SK-N-SH (cell line): ENCODE data around the gene UCK2. TPM values are rescaled to one million over a fixed set of nuclear protein-coding genes. Genes with fewer than 3 reads are reported as not detected.

Experiments used
- CTCF ChIA-PET: fragments of 300-600, 350-600 bp; formaldehyde crosslinking; extraction: SDS; loops from one replicate; lab custom pipeline; 2021; lab: Yijun Ruan, JAX
- POLR2A ChIA-PET: fragments of 350-600 bp; sonication (Branson Sonifier 250); formaldehyde crosslinking; extraction: SDS; loops from one replicate; lab custom pipeline; 2020; ENCODE audit warnings: antibody characterized with exemption, inconsistent platforms; lab: Yijun Ruan, JAX
- DNase-seq: peaks from one replicate; pipeline ENCODE4 v3.0.0; 2012
- H2AFZ ChIP-seq: fragments of 200-600 bp; sonication (generic); 2 replicates; pipeline ENCODE4 v1.8.1; 2016; ENCODE audit warnings: antibody characterized with exemption, mild to moderate bottlenecking, low read depth
- H3F3A ChIP-seq: fragments of 200-600 bp; sonication (generic); replicated peaks from 2 replicates; pipeline ENCODE3; 2016; ENCODE audit warnings: antibody characterized with exemption, mild to moderate bottlenecking; ENCODE audit not compliant: insufficient read depth
- H3K27ac ChIP-seq, 2 experiments: fragments of 200-500 bp in 1 of 2; fragments of 200-600 bp in 1 of 2; sonication (Bioruptor generic) in 1 of 2; sonication (generic), shearing (Covaris generic) in 1 of 2; 2 replicates each; pipeline versions ENCODE4 v1.5.1 to v1.6.1; 2014 to 2016; ENCODE audit warnings: low read depth in 2 of 2, inconsistent platforms in 1 of 2, low read length in 1 of 2, mild to moderate bottlenecking in 1 of 2, mixed read lengths in 1 of 2
- H3K27me3 ChIP-seq: fragments of 200-600 bp; sonication (generic), shearing (Covaris generic); 2 replicates; pipeline ENCODE4 v1.6.1; 2016; ENCODE audit warnings: mixed run types; ENCODE audit not compliant: insufficient read depth
- H3K36me3 ChIP-seq, 2 experiments: fragments of 200-500 bp in 1 of 2; fragments of 200-600 bp in 1 of 2; sonication (Bioruptor generic) in 1 of 2; sonication (generic) in 1 of 2; replicated peaks in 1 of 2; 2 replicates each; pipeline versions ENCODE3 to v1.5.1; 2014 to 2016; ENCODE audit warnings: low read length in 1 of 2, mild to moderate bottlenecking in 1 of 2; ENCODE audit not compliant: insufficient read depth in 2 of 2, control insufficient read depth in 1 of 2
- H3K4me1 ChIP-seq, 2 experiments: fragments of 200-500 bp in 1 of 2; fragments of 200-600 bp in 1 of 2; sonication (Bioruptor generic) in 1 of 2; sonication (generic), shearing (Covaris generic) in 1 of 2; 2 replicates each; pipeline versions ENCODE4 v1.5.1 to v1.6.1; 2014 to 2016; ENCODE audit warnings: low read depth in 1 of 2, low read length in 1 of 2, mixed run types in 1 of 2; ENCODE audit not compliant: insufficient read depth in 2 of 2, control insufficient read depth in 1 of 2
- H3K4me2 ChIP-seq: fragments of 200-600 bp; sonication (generic), shearing (Covaris generic); 2 replicates; pipeline ENCODE4 v1.6.1; 2017; ENCODE audit warnings: mixed run types
- H3K4me3 ChIP-seq, 2 experiments: fragments of 200-500 bp in 1 of 2; fragments of 200-600 bp in 1 of 2; sonication (Bioruptor generic) in 1 of 2; sonication (generic), shearing (Covaris generic) in 1 of 2; 2 replicates each; pipeline versions ENCODE4 v1.5.1 to v1.8.1; 2014 to 2016; ENCODE audit warnings: low read depth in 2 of 2, inconsistent platforms in 1 of 2, low read length in 1 of 2, mild to moderate bottlenecking in 1 of 2, mixed read lengths in 1 of 2, moderate library complexity in 1 of 2
- H3K79me2 ChIP-seq: fragments of 200-600 bp; sonication (generic); 2 replicates; pipeline ENCODE4 v1.8.1; 2017; ENCODE audit warnings: mild to moderate bottlenecking; ENCODE audit not compliant: insufficient read depth
- H3K9ac ChIP-seq: fragments of 200-600 bp; sonication (generic); 2 replicates; pipeline ENCODE4 v1.6.1; 2017; ENCODE audit warnings: mixed run types
- H3K9me2 ChIP-seq: fragments of 200-600 bp; sonication (generic); 2 replicates; pipeline ENCODE4 v1.6.1; 2017; ENCODE audit warnings: mixed run types
- H3K9me3 ChIP-seq: fragments of 200-600 bp; sonication (generic); 2 replicates; pipeline ENCODE4 v1.6.1; 2017; ENCODE audit warnings: mixed run types, mild to moderate bottlenecking, moderate library complexity
- H4K20me1 ChIP-seq: fragments of 200-600 bp; sonication (generic); 2 replicates; pipeline ENCODE4 v1.6.1; 2017; ENCODE audit warnings: mild to moderate bottlenecking, mixed run types; ENCODE audit not compliant: insufficient read depth
- CTCF ChIP-seq: fragments of 200-600 bp; sonication (generic); IDR thresholded peaks from 2 replicates; pipeline ENCODE4 v1.6.1; 2017; ENCODE audit warnings: antibody characterized with exemption, mild to moderate bottlenecking, moderate library complexity
- EP300 ChIP-seq, 2 experiments: IDR thresholded peaks; 2 replicates each; pipeline versions ENCODE4 v1.4.0 to v1.6.1; 2012; ENCODE audit warnings: borderline replicate concordance in 1 of 2, low read depth in 1 of 2, low read length in 1 of 2
- FOXJ3 ChIP-seq: sonication (generic); formaldehyde crosslinking; IDR thresholded peaks from 2 replicates; pipeline ENCODE4 v1.5.1; 2020; ENCODE audit warnings: mild to moderate bottlenecking, missing genetic modification reagents
- GABPA ChIP-seq: IDR thresholded peaks from 2 replicates; pipeline ENCODE4 v1.4.0; 2012; ENCODE audit warnings: low read depth, mild to moderate bottlenecking
- REST ChIP-seq: IDR thresholded peaks from 2 replicates; pipeline ENCODE4 v1.6.1; 2012; ENCODE audit warnings: mild to moderate bottlenecking, low read depth, low read length, moderate library complexity
- RFX5 ChIP-seq: IDR thresholded peaks from 2 replicates; pipeline ENCODE4 v1.6.1; 2012; ENCODE audit warnings: mild to moderate bottlenecking, improper control_type of control experiment, low read length
- SMC3 ChIP-seq: IDR thresholded peaks from 2 replicates; pipeline ENCODE4 v1.6.1; 2012; ENCODE audit warnings: low read depth, low read length, improper control_type of control experiment
- TAF1 ChIP-seq: IDR thresholded peaks from 2 replicates; pipeline ENCODE4 v1.6.1; 2012; ENCODE audit warnings: low read depth, mild to moderate bottlenecking, low read length, moderate library complexity, borderline replicate concordance
- USF1 ChIP-seq: IDR thresholded peaks from 2 replicates; pipeline ENCODE4 v1.4.0; 2012; ENCODE audit warnings: low read depth, borderline replicate concordance
- WGBS: methylation state at CpG from one replicate; pipeline ENCODE4 v1.1.6; 2017; ENCODE audit warnings: low lambda C conversion rate; 5-methylcytosine and 5-hydroxymethylcytosine counted together
- polyA plus RNA-seq, 3 experiments: library from polyadenylated mRNA; depleted of rRNA; stranded (reverse); fragments of >200 nt; gene quantifications; 2 replicates each; pipeline ENCODE4 v1.2.3, GENCODE V29; 2012

Gene UCK2
- polyA plus RNA-seq, 1 of the 3 experiments (the other 2 are of a cell fraction) = 53.7 TPM

GRCh38 chr1:165890684-165891083 lies 63.3 kb downstream of the UCK2 start:
- peak overlapping the region; percentile 11; the same call in 1 of the 2 replicates for H3K4me2 ChIP-seq
- no peaks in the 10 kb centered on the region for H3K9me2 ChIP-seq
- peaks cover 7 to 34% of the 10 kb centered on the region in 2 experiments for H3K36me3 ChIP-seq
- CTCF ChIA-PET = interaction anchor here (0.6 to 1.2 kb wide), 3 partner anchors 12 to 62 kb away, joined by 3 to 5 read pairs (median 3); no protein-coding TSS in a partner anchor
- peaks cover 35% of the 10 kb centered on the region for H3K79me2 ChIP-seq
- DNase-seq = no peak
- no peaks in the 10 kb centered on the region for H3K9me3 ChIP-seq
- no peaks in the 10 kb centered on the region for H3F3A ChIP-seq
- H3K4me1 ChIP-seq = peaks cover 0 to 10% of the 10 kb centered on the region in 2 experiments; a peak in 2 of 4 replicates
- H4K20me1 ChIP-seq = no peaks in the 10 kb centered on the region
- H3K27ac ChIP-seq = peak overlapping the region in 1 of 2 experiments; percentile 48; a peak in 2 of 4 replicates
- TF ChIP-seq USF1 = no peak
- TF ChIP-seq CTCF = no peak
- no peak for TF ChIP-seq GABPA
- no peak for TF ChIP-seq EP300 (IDR thresholded peaks at IDR 0.05; ENCODE audit: borderline replicate concordance in 1 of 2, low read depth in 1 of 2, low read length in 1 of 2)
- TF ChIP-seq SMC3 = no peak
- TF ChIP-seq FOXJ3 (CRISPR knock-in tag) = no peak
- no peak for TF ChIP-seq RFX5
- no peak for TF ChIP-seq TAF1
- no peak for TF ChIP-seq REST
- TF ChIP-seq, all 33 proteins: peak for 0
- H3K9ac ChIP-seq = no peak overlapping the region
- 100% methylated on average over 1 of the region's 1 CpG for WGBS
- H2AFZ ChIP-seq = no peak overlapping the region
- no peaks in the 10 kb centered on the region for H3K27me3 ChIP-seq
- no peak overlapping the region for H3K4me3 ChIP-seq
- POLR2A ChIA-PET = no interaction called here
